Muscle of arm (tissue), 12 donors: ENCODE results near the gene PAMR1. TPM values are rescaled to one million over a fixed set of nuclear protein-coding genes. Genes with fewer than 3 reads are reported as not detected.
"Not testable (repeated sequence)": the region's sequence is repeated elsewhere in the genome, so short reads cannot be mapped to it uniquely, and the experiment has no call there.

ENCODE experiments used
- DNase-seq: peaks from one replicate; pipeline ENCODE4 v3.0.0-alpha.2; 2013
- polyA plus RNA-seq, 12 donors: library from polyadenylated mRNA; unstranded; fragments of 120-200 nt; gene quantifications; one replicate each; pipeline ENCODE4 v1.2.1, GENCODE V29; 2013; ENCODE audit not compliant: insufficient read length in 12 of 12

The PAMR1 gene
- polyA plus RNA-seq, 12 donors = 10.6 to 35.4 (median 14.7) TPM; not detected in 1

DNA sequence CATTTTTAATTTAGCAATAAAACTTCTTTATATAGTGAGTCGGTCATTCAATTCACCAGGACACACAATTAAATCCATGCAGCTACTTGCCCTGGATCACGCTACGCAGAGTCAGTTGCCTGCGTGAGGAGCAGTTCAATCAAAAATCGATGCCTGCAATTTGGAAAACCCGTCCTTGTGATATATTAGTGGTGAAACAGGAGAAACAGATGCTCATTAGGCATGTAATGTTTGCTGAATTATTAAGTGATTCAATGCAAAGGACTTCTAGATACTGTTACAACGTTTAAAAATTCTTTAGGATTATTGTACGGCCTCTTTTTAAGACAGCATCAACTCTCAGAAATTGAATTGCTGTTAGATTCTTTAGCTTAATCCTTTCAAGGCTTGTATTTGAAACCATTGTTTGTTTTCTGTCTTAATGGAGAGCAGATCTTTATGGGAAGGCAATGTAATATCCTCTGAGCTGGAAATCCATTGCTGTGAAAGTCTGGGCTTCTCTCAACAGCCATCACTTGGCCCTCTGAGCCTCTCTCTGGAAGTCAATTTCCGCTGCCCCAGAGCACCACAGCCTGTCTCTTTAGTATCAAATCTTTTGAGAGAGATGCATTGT lies 20.1 kb upstream of the PAMR1 start:
- DNase-seq = no peak

DNA sequence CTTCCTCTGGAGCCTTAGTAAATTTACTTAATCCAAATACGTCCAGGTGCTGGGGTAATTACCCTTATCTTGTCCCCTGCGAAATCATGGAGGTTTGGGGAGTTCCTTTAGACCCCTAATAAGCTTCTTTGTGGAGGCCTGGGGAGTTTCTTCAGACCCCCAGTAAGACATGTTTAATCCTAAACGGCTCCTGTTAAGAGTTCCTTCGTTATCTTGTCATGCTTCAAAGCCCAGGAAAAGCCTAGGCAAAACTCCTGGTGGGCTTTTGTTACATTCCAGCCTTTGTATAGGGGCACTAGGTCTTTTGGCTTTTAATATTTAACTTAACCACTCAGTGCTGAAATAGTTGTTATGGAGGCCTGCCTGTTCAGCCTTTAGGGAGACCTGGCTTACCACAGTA lies 18.1 kb upstream of the PAMR1 start:
- DNase-seq = no peak

- DNase-seq = peak; percentile 88
These were observed 16.4 kb upstream of the PAMR1 start for GRCh38 chr11:35541621-35542375.

GRCh38 chr11:35540526-35540925 lies 15.1 kb upstream of the PAMR1 start:
- no peak for DNase-seq

- DNase-seq = no peak
These were observed 14.4 kb upstream of the PAMR1 start for GRCh38 chr11:35539781-35540281.

DNA sequence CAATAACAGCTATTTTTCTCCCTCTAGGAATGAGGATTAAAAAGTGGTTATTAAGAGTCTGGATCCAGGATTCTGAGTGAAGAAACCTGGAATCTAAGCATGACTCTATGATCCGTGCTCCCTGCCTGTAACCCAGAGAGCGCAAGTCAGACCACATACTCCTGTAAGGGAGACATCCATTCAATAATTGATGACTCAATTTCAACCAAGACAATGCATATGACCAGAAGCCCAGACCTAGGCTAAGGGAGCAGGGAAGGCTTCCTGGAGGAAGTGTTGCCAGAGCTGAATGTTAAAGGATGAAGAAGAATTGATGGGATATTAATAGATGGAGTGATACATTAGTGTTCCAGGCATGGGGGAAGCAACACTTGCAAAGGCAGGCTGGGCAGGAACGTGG lies 13.8 kb upstream of the PAMR1 start:
- no peak for DNase-seq

DNA sequence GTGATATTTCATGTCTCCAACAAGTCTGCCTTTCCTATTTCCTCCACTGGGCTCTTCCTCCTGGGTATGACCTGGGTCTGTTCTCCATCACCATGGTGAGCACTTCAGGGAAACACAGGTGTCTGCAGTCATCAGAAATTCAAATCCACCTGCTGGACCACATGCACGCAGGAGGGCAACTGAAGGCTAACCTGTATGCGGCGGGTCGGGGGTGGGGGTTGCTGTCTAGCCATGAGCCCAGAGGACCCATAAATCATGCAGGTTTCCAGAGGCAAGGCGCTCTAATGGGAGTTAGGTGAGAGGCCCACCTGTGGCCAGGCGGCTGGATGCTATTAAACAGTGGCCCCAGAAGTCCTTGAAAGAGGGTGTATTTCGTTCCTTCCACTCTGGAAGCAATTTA lies 11.1 kb upstream of the PAMR1 start:
- no peak for DNase-seq

DNA sequence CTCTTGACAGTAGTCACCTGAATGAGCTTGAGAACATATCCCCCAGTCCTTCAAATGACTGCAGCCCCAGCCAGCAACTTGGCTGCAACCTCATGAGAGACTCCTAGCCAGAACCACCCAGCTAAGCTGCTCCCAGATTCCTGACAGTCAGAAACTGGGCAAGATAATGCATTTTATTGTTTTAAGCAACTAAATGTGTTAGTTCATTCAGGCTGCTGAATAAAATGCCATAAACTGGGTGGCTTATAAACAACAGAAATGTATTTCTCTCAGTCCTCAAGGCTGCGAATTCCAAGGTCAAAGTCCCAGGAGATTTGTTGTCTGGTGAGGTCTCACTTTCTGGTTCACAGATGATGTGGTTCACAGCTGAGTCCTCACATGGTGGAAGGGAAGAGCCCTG lies 5.8 kb upstream of the PAMR1 start:
- no peak for DNase-seq

GRCh38 chr11:35529971-35530495 lies 4.6 kb upstream of the PAMR1 start:
- DNase-seq = no peak

DNA sequence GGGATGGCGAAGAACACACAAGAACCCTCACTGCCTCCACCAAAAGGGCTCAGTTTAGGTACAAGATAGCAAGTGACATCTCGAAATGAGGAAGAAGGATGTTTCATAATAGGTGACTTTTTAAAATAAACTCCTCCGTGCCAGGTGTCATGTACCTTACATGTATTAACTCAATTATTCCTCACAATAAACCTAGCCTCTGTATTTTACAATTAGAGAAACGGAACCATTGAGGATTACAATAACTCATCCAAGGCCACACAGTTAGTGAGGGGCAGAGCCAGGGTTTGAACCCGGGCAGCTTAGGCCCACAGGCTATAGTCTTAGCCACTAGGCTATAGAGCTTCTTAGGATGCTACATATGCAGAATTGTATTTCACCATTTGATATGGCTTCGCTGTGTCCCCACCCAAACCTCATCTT lies 965 bp upstream of the PAMR1 start:
- DNase-seq = no peak

DNA sequence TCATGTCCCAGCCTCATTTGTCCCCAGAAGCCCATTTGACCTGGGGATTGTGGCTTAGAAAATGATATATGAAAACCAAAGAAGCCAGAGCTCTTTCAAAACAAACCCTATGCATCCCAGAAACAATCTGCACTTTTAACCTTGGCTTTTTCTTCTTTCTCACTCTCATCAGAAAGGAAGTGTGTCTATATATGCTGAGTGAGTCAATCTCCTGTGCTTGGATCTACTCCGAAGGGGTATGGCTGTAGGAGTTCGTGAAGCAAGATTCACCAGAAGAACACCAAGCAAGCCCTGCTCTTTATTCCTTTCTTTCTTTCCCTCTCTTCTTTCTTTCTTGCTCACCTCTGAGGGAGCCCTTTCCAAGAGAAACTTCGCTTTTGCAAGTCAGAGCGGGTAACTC lies 636 bp downstream of the PAMR1 start:
- no peak for DNase-seq

- DNase-seq = no peak
These were observed 1.6 kb downstream of the PAMR1 start for GRCh38 chr11:35523861-35524260.

DNA sequence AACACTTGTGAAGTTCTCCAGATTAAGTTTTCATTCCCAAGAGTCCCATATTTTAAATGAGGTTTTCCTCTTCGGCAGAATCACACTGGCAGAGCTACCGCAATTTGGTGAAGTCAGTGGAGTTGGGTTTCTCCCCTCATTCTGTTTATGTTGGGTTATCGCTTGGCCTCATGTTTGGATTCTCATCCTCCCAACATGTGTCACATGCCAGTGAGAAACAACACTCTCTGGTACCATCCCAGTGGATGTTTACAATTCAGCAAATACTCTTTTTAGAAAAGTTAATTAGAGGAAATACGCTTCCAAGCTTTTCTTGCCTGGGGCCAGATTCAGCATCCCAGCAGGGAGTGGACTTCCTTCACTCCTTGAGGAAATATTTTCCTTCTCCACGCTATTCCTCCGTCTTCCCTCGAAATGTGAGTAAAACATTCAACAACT lies 2.1 kb downstream of the PAMR1 start:
- peak; percentile 58 for DNase-seq

DNA sequence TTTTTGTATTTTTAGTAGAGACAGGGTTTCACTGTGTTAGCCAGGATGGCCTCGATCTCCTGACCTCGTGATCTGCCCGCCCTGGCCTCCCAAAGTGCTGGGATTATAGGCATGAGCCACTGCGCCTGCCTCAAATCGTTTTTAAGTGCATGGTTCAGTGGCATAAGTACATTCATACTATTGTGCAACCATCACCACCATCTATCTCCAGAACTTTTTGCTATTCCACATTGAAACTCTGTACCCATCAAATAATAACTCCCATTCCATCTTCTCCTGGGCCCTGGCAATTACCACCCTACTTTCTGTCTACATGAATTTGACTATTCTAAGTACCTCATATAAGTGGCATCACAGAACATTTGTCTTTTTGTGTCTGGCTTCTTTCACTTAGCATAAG lies 3.3 kb downstream of the PAMR1 start:
- DNase-seq = not testable (repeated sequence)

- DNase-seq = no peak
These were observed 5.0 kb downstream of the PAMR1 start for GRCh38 chr11:35520376-35520775.

- no peak for DNase-seq
These were observed 6.7 kb downstream of the PAMR1 start for GRCh38 chr11:35518766-35519165.

DNA sequence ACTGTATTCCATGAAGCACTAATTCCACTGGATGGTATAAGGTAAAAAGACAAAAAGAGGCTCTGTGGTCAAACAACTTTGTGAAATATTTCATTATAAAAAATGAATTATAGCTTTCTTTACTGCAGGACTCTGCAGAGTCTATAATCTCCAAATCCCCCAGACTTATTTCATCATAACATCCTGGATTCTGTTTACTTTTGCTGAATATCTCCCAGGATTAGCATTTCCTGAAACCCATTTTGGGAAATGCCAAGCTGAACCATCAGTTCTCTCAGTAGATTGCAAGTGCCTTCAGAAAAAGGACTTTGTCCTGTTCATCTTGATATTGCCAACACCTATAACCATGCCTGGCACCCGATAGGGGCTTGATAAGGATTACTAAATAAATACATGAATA lies 7.9 kb downstream of the PAMR1 start:
- no peak for DNase-seq

DNA sequence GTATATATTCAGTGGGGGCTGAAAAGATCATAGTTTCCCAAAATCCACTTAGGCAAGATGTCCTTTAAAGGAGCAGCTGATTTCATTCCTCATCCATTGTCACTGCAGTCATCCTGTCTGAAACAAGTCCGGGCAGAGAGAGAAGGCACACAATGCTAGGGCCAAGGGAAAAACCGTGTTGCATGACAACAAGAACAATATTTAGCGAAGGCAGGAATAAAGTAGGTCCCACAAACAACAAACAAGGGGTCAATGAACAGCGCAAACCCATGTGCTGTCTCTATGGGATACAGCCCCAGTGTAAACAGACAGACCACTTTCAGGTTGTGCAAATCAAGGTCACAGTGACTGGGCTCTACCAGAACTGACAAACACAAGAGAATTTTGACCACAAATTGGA lies 9.0 kb downstream of the PAMR1 start:
- no peak for DNase-seq

- peak; percentile 73 for DNase-seq
These were observed 10.2 kb downstream of the PAMR1 start for GRCh38 chr11:35515224-35515623.

GRCh38 chr11:35514481-35514880 lies 10.9 kb downstream of the PAMR1 start:
- DNase-seq = no peak

- DNase-seq = no peak
These were observed 13.8 kb downstream of the PAMR1 start for GRCh38 chr11:35511666-35512065.

DNA sequence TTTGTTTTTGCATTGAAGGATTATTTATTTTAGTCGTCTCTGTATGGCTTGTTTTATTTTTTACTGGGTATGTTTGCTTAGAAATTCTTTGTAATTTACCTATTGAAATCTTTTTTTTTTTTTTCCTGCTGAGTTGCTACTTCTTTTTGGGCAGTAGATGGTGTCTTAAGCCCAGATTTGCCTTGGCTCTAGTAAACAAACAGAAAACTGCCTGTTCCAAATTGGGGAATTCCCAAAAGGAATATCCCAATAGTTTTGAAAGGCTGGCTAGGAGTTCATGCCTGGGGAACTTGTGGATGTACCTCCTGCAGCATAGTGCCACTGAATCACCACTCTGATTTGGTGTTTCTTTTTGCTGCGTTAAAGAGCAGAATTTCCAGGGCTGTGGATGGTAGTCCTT lies 17.7 kb downstream of the PAMR1 start:
- DNase-seq = no peak

GRCh38 chr11:35501776-35502175 lies 23.6 kb downstream of the PAMR1 start:
- DNase-seq = no peak
